CD4-positive, alpha-beta T cell treated with Interferon alpha-2 for 1 hour (primary cell): ENCODE results near the gene MPHOSPH9.

Experiments used
- DNase-seq, 2 donors: peaks; one replicate each; pipeline ENCODE4 v3.0.0-alpha.2; 2020 to 2022

MPHOSPH9 gene

DNA sequence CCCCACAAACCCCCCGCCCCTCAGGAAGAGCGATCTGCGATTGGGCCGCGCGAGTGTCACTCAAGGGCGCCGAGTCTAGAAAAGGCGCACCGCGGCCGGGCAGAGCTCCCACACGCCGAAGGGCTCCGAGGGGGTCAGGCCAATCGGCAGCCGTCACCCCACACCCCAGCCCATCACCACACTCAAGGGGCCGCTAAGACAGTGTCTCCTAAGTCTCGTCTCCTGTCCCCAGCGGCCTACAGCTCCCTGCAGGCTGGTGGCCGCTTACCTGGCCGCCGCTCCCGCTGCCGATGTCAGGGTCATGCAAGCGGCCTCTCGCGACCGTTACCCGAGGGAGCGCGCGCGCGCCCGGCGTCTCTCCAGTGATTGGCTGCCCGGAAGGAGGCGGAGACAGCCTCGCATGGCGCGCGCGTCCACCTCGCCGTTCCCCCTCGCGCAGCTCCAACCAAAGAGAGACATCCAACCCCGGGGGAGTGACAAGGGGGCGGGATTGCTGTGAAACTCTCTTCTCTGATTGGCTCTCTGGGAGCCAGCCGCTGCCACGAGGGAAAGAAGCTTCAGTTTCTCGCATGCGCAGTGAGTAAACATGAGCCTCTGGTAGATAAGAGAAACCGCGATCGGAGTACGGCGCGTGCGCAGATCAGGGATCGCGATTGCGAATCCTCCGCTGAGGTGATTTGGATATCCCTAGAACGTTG, at the start of gene MPHOSPH9, which contains the start of gene MTRFR:
Gene MPHOSPH9, minus strand, starts transcription at position 335 of the 698 bp plus-strand sequence. CDS start 2,777 bp downstream, outside the sequence.
Gene MTRFR, plus strand, starts transcription at position 630 of the 698 bp plus-strand sequence. CDS start 20,239 bp downstream, outside the sequence.
- DNase-seq = peak; percentile 100

DNA sequence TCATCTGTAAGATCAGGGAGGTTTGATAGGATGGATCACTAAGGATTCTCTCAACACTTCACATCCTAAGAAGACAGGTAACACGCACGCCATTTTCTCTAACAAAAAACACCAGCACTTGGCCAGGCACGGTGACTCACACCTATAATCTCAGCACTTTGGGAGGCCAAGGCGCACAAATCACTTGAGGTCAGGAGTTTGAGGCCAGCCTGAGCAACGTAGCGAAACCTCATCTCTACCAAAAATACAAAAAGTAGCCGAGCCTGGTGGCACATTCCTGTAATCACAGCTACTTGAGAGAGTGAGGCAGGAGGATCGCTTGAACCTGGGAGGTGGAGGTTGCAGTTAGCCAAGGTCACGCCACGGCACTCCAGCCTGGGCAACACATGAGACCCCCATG, 49.2 kb upstream of the MPHOSPH9 start:
- no peak for DNase-seq

GRCh38 chr12:123280971-123281370, 48.0 kb upstream of the MPHOSPH9 start:
- DNase-seq = no peak

DNA sequence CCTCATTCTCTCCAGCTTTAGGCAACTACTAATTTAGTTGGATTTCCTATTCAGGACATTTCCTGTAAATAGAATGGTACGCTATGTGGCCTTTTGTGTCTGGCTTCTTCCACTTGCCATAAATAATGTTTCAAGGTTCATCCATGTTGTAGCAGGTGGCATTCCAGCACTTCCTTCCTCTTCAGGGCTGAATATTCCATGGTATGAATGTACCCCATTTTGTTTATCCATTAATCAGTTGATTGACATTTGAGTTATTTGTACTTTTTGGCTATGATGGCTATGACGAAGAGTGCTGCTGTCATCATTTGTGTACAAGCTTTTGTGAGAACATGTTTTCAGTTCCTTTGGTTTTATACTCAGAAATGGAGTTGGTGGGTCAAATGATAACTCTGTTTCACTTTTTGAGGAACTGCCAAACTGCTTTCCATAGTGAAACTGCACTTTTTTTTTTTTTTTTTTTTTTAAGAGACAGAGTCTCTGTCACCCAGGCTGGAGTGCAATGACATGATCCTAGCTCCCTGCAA, 45.2 kb upstream of the MPHOSPH9 start:
- DNase-seq = peak in 1 of 2 donors; percentile 25

GRCh38 chr12:123273166-123273565, 40.2 kb upstream of the MPHOSPH9 start:
- DNase-seq = no peak

- peak; percentile 66 to 79 for DNase-seq
Observed at GRCh38 chr12:123271001-123271668, 38.2 kb upstream of the MPHOSPH9 start.

- no peak for DNase-seq
Observed at GRCh38 chr12:123270214-123271000, 37.5 kb upstream of the MPHOSPH9 start.

DNA sequence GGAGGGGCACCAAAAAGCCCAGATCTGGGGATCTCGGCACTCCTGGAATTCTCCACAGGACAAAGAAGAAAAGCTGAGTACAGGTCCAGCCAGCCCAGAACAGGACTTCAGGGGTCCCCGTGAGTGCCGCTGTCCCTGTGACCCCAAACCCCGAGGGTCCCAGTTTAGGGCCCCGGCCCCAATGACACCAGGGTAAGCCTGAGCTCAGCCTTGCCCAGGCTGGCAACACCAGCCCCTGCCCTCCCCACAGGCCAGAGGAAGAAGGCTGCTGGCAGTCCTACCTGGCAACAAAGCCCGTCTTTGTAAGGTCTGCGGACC, 36.9 kb upstream of the MPHOSPH9 start:
- no peak for DNase-seq

DNA sequence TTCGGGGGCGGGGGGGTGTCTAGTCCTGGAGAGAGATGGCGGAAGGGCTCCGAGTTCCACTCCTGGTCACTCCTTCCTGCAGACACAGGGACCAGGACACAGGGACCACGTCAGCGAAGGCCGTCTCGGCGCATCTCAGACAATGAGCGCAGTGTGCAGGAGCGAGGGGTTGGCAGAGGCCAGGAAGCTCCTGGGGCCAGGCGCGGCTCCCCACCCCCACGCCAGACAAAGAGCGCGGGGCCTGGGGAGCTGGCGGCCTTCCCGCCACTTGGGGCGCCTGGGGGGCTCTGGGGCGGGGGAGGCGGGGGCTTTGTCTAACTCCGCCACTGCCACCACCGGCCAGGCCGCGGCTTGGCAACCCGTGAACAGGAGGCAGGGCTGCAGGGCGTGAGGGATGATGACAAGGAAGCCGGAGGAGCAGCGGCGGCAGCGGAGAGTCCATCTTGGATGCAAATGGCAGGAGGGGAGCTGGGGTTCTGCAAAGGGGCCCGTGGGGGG, 36.5 kb upstream of the MPHOSPH9 start:
- peak; percentile 28 to 29 for DNase-seq

GRCh38 chr12:123268850-123269249, 35.9 kb upstream of the MPHOSPH9 start:
- no peak for DNase-seq

DNA sequence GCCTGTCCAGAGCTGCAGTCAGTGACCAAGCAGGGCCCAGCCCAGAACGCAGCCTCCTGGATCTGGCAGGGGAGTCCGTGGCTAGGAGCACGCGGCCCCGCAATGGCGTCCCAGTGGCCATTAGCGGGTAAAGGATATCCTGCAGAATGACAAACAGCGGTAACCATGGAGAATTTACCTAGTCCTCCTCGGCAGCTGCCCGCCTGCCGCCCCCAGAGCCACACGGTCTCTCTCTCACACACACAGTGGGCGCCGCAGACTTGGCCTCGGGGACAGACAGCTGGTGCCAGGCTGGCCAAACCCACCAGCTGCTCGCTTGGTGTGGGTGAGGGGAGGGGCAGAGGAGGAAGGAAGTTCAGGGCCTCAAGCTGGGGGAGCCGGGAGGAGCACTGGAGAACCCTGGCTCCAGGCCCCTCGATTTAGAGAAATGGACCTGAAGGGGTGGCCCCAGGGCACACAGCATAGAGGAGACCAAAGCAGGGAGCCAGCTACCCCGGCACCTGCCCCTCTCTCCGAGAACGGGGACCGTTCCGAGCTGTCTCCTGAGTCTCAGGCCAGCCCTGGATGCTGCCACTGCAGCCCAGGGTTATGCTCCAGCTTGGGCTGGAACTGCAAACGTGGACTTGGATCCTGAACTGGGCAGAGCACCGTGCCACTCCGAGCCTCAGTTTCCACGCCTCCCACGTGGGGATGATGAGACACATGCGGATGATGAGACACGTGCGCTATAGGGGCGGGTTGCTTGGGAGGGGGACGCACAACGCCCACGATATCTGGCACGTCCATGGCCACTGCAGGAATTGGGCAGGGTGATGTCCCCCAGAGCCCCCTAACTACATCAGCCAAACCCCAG, 35.3 kb upstream of the MPHOSPH9 start:
- DNase-seq = no peak

- no peak for DNase-seq
Observed at GRCh38 chr12:123267335-123267920, 34.5 kb upstream of the MPHOSPH9 start.

DNA sequence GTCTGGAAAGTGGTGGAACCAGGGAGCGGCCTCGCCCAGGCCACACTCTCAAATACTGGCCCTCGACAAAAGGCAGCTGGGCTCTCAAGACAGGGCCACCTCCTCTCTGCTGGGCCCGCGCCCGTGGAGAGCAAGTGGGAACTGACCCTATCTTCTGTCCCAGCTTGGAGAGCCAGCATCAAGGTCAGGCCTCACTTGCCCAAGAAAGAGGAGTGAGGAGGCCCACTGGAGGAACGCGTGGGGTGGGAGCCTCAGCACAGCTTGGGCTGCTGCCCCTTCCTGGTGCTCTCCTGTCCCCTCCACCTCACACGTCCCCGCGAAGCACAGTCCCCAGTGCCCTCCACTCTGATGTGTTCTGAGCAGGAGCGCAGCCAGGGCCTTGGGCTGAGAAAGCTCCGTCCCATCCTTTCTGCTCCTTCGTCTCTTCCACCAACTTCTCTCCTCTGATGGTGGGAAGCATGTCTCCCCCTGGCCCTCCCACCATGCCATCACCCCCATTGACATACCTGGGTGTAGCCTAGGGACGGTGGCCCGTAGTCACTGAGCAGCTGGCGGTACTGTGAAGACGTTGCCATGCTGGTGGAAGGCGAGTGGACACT, 33.8 kb upstream of the MPHOSPH9 start:
- no peak for DNase-seq

- DNase-seq = no peak
Observed at GRCh38 chr12:123265851-123266678, 33.1 kb upstream of the MPHOSPH9 start.

DNA sequence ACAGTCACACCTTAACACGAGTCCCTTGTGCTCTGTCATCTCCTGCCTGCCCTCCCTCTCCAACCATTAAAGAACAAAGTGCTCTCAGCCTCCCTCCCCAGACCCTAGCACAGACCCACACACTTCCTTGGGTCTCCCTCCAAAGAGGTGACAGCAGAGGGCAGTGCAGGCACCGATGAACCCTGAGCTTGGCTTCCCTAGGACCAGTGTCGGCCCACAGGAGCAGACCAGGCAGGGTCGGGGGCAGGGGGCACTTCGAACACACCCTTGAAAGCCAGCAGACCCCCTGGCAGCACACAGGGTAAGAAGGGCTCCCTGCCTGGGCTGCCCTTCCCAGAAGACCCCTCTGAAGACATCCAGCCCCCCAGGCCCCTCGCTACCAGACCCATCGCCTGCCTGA, 31.7 kb upstream of the MPHOSPH9 start:
- no peak for DNase-seq

GRCh38 chr12:123263196-123263817, 30.4 kb upstream of the MPHOSPH9 start:
- no peak for DNase-seq

DNA sequence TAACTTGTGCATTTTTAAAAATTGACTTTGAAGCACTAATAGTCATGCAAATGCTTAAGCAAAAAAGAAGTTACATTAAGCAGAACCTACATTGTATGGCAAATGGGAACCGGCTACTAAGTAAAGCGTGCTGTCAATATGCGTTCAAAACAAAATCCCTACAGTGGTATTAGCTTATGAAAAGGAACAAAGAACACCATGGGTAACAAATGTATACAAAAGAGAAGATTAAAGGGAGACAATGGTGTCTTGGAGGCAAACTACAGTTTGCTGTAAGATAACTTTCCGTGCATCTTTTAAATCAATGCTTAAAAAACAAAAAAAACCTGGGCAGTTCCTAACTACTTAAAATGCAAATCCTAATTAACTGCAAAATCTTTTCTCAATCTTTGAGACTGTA, 28.3 kb upstream of the MPHOSPH9 start:
- DNase-seq = no peak

DNA sequence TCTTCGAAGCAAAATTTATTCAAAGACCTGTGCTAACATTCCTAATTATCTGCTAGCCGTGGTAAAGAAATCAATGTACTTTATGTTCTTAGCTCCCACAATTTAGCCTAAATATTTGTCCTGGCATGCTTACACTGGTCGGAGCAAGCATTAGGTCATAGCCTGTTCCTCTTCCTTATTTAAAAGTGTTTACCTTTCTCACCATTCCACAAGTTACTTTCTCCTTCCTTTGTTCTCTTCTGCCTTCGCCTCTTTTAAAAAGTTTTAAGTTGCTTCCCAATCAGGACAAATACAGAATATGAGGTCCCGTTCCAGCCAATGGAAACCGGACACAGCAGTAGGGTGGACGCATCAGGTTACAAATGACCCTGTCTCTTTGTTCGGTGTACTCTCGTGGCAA, 27.1 kb upstream of the MPHOSPH9 start:
- DNase-seq = no peak

GRCh38 chr12:123258593-123258992, 25.7 kb upstream of the MPHOSPH9 start:
- DNase-seq = no peak

DNA sequence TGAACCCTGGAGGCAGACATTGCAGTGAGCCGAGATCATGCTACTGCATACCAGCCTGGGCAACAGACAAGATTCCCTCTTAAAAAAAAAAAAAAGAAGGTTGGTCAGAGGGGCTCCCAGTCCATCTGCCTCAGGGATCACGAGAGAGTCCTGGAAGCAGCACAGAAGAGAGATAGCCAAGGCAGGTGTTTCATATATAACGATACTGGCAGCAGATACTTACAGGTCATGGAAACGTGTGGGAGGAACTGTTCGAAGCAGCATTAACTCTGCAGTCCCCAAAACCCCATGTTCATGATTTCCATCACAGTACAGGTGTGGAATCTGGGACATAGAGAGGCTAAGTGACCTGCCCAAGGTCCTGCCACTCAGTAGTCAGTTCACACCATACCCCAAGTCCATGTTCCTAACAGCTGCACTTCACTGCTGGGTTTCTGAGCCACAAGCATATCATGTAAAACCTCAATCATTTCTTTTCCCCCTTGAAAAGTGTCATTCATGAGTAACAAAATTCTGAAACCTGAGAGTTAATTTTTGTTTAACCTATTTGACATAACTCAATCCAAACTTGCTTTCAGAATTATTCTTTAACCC, 22.0 kb upstream of the MPHOSPH9 start:
- no peak for DNase-seq
